ENCODE results near the gene HSD17B10. TPM values are rescaled to one million over a fixed set of nuclear protein-coding genes. Genes with fewer than 3 reads are reported as not detected.
A peak's percentile ranks its signal among the peaks of the same experiment; 100 is the strongest.

HSD17B10 gene
- polyA plus RNA-seq, 1 of the 3 experiments (the other 2 are of a cell fraction), result 157 TPM

DNA sequence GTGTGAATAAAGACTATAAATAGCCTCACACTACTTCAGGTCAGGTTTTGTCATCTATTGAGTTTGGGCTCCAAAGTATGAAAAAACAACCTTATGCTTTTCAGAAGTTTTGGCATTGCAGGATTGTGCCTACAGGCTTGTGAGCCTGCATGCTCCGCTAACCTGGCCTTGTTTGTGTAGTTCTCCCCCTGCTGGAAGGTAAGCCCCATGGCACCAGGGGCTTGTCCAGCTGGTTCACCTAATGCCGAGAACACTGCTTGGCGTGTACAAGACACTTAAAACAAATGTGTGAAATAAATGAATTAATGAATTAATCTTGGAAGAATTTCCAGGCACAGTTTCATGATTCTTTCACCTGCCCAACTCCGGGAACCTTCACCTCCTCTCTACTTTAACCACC lies 1.8 kb upstream of the HSD17B10 start:
- H3K4me2 ChIP-seq, result no peak overlapping the region
- H3F3A ChIP-seq (replicated peaks; ENCODE audit: insufficient read depth), result no peaks in the 10 kb centered on the region
- no peak overlapping the region for H3K27ac ChIP-seq (ENCODE audit: low read depth in 2 of 2, low read length in 1 of 2)
- H3K79me2 ChIP-seq (ENCODE audit: insufficient read depth), result peaks cover 17% of the 10 kb centered on the region
- no peaks in the 10 kb centered on the region for H4K20me1 ChIP-seq (ENCODE audit: insufficient read depth)
- DNase-seq, result peak; percentile 84
- no peak overlapping the region for H2AFZ ChIP-seq (ENCODE audit: low read depth)
- H3K4me1 ChIP-seq (ENCODE audit: control insufficient read depth in 1 of 2, insufficient read depth in 2 of 2, low read depth in 1 of 2, low read length in 1 of 2), result peaks cover 4 to 9% of the 10 kb centered on the region in 2 experiments; a peak in 1 of 4 replicates
- peaks cover 17% of the 10 kb centered on the region; the same call in 1 of the 2 replicates for H3K27me3 ChIP-seq (ENCODE audit: insufficient read depth)
- POLR2A ChIA-PET, result no interaction called here
- WGBS (ENCODE audit: low lambda C conversion rate), result 6% methylated on average over 4 of the region's 4 CpGs
- no peaks in the 10 kb centered on the region for H3K9me2 ChIP-seq
- peaks cover 0 to 13% of the 10 kb centered on the region in 2 experiments for H3K36me3 ChIP-seq (replicated peaks in 1 of 2; ENCODE audit: control insufficient read depth in 1 of 2, insufficient read depth in 2 of 2, low read length in 1 of 2)
- no peak overlapping the region; a peak in 1 of 4 replicates for H3K4me3 ChIP-seq (ENCODE audit: low read depth in 2 of 2, low read length in 1 of 2)
- TF ChIP-seq GATA2 (CRISPR knock-in tag; IDR thresholded peaks at IDR 0.05), result no peak
- TF ChIP-seq SMC3 (IDR thresholded peaks at IDR 0.05; ENCODE audit: low read depth, low read length), result peak; percentile 86
- TF ChIP-seq, protein P1, sequence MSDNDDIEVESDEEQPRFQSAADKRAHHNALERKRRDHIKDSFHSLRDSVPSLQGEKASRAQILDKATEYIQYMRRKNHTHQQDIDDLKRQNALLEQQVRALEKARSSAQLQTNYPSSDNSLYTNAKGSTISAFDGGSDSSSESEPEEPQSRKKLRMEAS (IDR thresholded peaks at IDR 0.05; ENCODE audit: low read depth), result no peak
- no peak for TF ChIP-seq CHD2 (IDR thresholded peaks at IDR 0.05; ENCODE audit: low read length, partially characterized antibody)
- TF ChIP-seq, protein P2, sequence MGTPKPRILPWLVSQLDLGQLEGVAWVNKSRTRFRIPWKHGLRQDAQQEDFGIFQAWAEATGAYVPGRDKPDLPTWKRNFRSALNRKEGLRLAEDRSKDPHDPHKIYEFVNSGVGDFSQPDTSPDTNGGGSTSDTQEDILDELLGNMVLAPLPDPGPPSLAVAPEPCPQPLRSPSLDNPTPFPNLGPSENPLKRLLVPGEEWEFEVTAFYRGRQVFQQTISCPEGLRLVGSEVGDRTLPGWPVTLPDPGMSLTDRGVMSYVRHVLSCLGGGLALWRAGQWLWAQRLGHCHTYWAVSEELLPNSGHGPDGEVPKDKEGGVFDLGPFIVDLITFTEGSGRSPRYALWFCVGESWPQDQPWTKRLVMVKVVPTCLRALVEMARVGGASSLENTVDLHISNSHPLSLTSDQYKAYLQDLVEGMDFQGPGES (IDR thresholded peaks at IDR 0.05; ENCODE audit: low read depth, low read length), result no peak
- no peak for TF ChIP-seq FOXJ3 (CRISPR knock-in tag; IDR thresholded peaks at IDR 0.05)
- no peak for TF ChIP-seq GABPA (IDR thresholded peaks at IDR 0.05; ENCODE audit: low read depth)
- TF ChIP-seq TAF1 (IDR thresholded peaks at IDR 0.05; ENCODE audit: borderline replicate concordance, low read depth, low read length), result no peak
- TF ChIP-seq NRF1 (IDR thresholded peaks at IDR 0.05; ENCODE audit: low read depth, low read length), result no peak
- TF ChIP-seq MXI1 (IDR thresholded peaks at IDR 0.05; ENCODE audit: low read depth, low read length), result peak; percentile 60; the same call in 1 of the 2 replicates
- no peak for TF ChIP-seq POLR2AphosphoS5 (IDR thresholded peaks at IDR 0.05; ENCODE audit: low read depth, low read length)
- TF ChIP-seq, protein P3, sequence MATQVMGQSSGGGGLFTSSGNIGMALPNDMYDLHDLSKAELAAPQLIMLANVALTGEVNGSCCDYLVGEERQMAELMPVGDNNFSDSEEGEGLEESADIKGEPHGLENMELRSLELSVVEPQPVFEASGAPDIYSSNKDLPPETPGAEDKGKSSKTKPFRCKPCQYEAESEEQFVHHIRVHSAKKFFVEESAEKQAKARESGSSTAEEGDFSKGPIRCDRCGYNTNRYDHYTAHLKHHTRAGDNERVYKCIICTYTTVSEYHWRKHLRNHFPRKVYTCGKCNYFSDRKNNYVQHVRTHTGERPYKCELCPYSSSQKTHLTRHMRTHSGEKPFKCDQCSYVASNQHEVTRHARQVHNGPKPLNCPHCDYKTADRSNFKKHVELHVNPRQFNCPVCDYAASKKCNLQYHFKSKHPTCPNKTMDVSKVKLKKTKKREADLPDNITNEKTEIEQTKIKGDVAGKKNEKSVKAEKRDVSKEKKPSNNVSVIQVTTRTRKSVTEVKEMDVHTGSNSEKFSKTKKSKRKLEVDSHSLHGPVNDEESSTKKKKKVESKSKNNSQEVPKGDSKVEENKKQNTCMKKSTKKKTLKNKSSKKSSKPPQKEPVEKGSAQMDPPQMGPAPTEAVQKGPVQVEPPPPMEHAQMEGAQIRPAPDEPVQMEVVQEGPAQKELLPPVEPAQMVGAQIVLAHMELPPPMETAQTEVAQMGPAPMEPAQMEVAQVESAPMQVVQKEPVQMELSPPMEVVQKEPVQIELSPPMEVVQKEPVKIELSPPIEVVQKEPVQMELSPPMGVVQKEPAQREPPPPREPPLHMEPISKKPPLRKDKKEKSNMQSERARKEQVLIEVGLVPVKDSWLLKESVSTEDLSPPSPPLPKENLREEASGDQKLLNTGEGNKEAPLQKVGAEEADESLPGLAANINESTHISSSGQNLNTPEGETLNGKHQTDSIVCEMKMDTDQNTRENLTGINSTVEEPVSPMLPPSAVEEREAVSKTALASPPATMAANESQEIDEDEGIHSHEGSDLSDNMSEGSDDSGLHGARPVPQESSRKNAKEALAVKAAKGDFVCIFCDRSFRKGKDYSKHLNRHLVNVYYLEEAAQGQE (IDR thresholded peaks at IDR 0.05; ENCODE audit: low read depth, low read length), result no peak
- no peak for TF ChIP-seq RFX5 (IDR thresholded peaks at IDR 0.05; ENCODE audit: low read length)
- TF ChIP-seq RCOR1 (IDR thresholded peaks at IDR 0.05; ENCODE audit: low read length), result no peak
- no peak for TF ChIP-seq TEAD4 (IDR thresholded peaks at IDR 0.05; ENCODE audit: borderline replicate concordance, insufficient read depth)
- TF ChIP-seq, protein P4, sequence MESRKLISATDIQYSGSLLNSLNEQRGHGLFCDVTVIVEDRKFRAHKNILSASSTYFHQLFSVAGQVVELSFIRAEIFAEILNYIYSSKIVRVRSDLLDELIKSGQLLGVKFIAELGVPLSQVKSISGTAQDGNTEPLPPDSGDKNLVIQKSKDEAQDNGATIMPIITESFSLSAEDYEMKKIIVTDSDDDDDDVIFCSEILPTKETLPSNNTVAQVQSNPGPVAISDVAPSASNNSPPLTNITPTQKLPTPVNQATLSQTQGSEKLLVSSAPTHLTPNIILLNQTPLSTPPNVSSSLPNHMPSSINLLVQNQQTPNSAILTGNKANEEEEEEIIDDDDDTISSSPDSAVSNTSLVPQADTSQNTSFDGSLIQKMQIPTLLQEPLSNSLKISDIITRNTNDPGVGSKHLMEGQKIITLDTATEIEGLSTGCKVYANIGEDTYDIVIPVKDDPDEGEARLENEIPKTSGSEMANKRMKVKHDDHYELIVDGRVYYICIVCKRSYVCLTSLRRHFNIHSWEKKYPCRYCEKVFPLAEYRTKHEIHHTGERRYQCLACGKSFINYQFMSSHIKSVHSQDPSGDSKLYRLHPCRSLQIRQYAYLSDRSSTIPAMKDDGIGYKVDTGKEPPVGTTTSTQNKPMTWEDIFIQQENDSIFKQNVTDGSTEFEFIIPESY (IDR thresholded peaks at IDR 0.05; ENCODE audit: borderline replicate concordance, low read depth), result no peak
- no peak for TF ChIP-seq YY1 (IDR thresholded peaks at IDR 0.05; ENCODE audit: low read depth)
- TF ChIP-seq MEF2A (IDR thresholded peaks at IDR 0.05; ENCODE audit: borderline replicate concordance, low read depth), result no peak
- TF ChIP-seq, protein P5, sequence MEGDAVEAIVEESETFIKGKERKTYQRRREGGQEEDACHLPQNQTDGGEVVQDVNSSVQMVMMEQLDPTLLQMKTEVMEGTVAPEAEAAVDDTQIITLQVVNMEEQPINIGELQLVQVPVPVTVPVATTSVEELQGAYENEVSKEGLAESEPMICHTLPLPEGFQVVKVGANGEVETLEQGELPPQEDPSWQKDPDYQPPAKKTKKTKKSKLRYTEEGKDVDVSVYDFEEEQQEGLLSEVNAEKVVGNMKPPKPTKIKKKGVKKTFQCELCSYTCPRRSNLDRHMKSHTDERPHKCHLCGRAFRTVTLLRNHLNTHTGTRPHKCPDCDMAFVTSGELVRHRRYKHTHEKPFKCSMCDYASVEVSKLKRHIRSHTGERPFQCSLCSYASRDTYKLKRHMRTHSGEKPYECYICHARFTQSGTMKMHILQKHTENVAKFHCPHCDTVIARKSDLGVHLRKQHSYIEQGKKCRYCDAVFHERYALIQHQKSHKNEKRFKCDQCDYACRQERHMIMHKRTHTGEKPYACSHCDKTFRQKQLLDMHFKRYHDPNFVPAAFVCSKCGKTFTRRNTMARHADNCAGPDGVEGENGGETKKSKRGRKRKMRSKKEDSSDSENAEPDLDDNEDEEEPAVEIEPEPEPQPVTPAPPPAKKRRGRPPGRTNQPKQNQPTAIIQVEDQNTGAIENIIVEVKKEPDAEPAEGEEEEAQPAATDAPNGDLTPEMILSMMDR (IDR thresholded peaks at IDR 0.05), result peak; percentile 85
- TF ChIP-seq RXRA (IDR thresholded peaks at IDR 0.05; ENCODE audit: borderline replicate concordance, low read depth), result no peak
- peak; percentile 73 for TF ChIP-seq RAD21 (IDR thresholded peaks at IDR 0.05; ENCODE audit: low read length)
- CTCF ChIA-PET, result interaction anchor here (0.7 to 3.9 kb wide), 19 partner anchors 8 to 157 kb away, joined by 3 to 50 read pairs (median 5); partner anchors contain the start of genes RIBC1 and SMC1A
- H3K9ac ChIP-seq, result no peak overlapping the region
- no peaks in the 10 kb centered on the region for H3K9me3 ChIP-seq
